AG04449 (cell line): ENCODE measurements around the gene MYO7B.

ENCODE experiments used
- CTCF ChIA-PET: fragments of 350-600 bp; formaldehyde crosslinking; extraction: SDS; loops from one replicate; lab custom pipeline; 2021; ENCODE audit warnings: antibody characterized with exemption; lab: Yijun Ruan, JAX
- POLR2A ChIA-PET: fragments of 400-600, 350-600 bp; formaldehyde crosslinking; extraction: SDS; loops from one replicate; lab custom pipeline; 2020; ENCODE audit warnings: antibody characterized with exemption, inconsistent platforms; lab: Yijun Ruan, JAX
- DNase-seq: peaks from one replicate; pipeline ENCODE4 v3.0.0-alpha.2; 2010; ENCODE audit warnings: low read depth, low spot score
- H3K4me3 ChIP-seq: 2 replicates; pipeline ENCODE4 v1.5.1; 2011; ENCODE audit warnings: low read depth, mild to moderate bottlenecking, control low read depth, low read length
- TF ChIP-seq, protein P1 (sequence below): IDR thresholded peaks from one replicate; pipeline ENCODE4 v1.5.1; 2011; ENCODE audit warnings: mild to moderate bottlenecking, moderate library complexity, low read length, control low read depth, inconsistent platforms; ENCODE audit not compliant: insufficient read depth; ENCODE audit errors: missing control alignments

Gene MYO7B

DNA sequence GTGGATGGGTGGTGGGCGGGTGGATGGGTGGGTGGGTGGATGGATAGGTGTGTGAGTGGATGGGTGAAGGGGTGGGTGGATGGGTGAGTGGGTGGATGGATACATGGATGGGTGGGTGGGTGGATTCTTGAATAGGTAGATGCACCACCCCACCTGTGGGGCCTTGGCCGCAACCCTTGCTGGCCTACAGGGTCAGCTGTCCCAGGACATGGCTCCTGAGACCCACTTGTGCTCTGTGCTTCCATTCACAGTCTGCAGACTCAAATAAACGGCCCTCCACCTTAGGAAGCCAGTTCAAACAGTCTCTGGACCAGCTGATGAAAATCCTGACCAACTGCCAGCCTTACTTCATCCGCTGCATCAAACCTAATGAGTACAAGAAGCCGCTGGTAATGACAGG, 54.4 kb downstream of the MYO7B start:
- DNase-seq: no peak
- H3K4me3 ChIP-seq: no peak overlapping the region
- ChIA-PET CTCF (interaction anchor here (0.6 to 6.9 kb wide), 11 partner anchors 7 to 113 kb away, joined by 3 to 119 read pairs (median 17); partner anchors contain the start of gene LIMS2), POLR2A (no interaction called here)
- TF ChIP-seq, protein P1, sequence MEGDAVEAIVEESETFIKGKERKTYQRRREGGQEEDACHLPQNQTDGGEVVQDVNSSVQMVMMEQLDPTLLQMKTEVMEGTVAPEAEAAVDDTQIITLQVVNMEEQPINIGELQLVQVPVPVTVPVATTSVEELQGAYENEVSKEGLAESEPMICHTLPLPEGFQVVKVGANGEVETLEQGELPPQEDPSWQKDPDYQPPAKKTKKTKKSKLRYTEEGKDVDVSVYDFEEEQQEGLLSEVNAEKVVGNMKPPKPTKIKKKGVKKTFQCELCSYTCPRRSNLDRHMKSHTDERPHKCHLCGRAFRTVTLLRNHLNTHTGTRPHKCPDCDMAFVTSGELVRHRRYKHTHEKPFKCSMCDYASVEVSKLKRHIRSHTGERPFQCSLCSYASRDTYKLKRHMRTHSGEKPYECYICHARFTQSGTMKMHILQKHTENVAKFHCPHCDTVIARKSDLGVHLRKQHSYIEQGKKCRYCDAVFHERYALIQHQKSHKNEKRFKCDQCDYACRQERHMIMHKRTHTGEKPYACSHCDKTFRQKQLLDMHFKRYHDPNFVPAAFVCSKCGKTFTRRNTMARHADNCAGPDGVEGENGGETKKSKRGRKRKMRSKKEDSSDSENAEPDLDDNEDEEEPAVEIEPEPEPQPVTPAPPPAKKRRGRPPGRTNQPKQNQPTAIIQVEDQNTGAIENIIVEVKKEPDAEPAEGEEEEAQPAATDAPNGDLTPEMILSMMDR: no peak

DNA sequence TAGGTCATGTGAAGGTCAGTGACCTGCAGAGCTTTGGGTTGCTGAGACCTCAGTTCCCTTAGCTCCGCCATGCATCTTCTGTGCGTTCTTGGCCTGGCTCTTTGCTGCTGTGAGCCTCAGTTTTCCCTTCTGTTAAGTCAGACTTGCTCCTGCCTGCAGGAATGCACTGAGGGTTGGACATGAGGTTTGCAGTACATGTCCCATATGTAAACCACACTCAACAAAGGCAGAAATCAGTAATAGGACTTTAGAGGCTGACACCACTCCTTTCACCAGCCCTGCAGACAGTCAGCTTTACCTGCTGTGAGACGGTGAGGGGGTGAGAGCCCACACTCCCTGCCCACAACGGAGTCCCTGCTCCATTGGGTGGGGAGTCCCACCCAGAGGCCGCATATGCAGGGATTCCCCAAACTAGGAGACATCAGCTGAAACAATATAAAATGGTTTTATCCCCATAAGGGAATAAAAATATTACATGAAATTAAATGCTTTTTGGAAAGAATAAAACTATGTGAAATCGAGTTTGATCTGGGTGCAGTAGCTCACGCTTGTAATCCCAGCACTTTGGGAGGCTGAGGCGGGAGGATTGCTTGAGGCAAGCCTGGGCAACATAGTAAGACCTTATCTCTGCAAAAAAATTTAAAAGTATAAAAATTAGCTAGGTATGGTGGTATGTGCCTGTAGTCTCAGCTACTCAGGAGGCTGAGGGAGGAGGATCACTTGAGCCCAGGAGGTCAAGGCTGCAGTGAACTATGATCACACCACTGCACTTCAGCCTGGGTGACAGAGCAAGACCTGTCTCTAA, 55.1 kb downstream of the MYO7B start:
- ChIA-PET CTCF (interaction anchor here (0.6 to 6.9 kb wide), 39 partner anchors 7 to 400 kb away, joined by 3 to 119 read pairs (median 5); partner anchors contain the start of genes GPR17, LIMS2 and POLR2D), POLR2A (interaction anchor here (1.2 kb wide), 1 partner anchor 57 kb away, joined by 3 read pairs; no protein-coding TSS in a partner anchor)
- TF ChIP-seq, protein P1: no peak
- no peak for DNase-seq
- no peak overlapping the region for H3K4me3 ChIP-seq

DNA sequence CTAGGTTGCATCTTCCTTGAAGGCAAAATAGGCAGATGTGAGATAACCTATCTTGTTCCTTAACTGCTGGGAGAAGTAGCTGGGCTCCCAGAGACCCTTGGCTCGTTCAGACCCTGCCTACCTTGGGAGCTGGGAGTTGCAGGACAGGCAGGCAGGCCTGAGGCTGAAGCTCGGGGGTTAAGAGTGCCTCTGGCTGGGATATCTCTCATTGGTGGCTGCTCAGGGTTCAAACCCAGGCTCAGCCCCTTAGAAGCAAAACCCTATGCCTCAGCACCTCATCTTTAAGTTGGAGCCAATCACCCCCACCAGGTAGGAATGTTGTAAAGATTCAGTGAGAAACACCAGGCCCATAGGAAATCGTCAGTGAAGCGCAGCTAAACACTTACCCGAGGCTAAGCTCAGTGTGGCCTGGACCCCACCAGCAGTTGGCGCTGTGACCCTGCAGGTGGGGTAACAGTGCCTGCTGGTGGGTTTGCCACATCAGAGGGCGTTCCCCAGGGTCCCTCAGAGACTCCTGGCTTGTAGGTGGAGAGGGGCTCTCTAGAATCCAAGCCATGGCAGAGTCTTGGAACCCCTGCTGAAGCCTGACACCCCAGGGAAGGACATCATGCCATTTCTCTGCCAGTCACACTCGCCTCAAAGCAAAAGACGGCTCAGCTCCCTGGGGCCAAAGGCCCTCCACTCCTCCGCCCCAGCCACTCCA, 55.9 kb downstream of the MYO7B start:
- ChIA-PET CTCF (interaction anchor here (0.6 to 6.9 kb wide), 40 partner anchors 8 to 399 kb away, joined by 3 to 119 read pairs (median 4); partner anchors contain the start of genes GPR17, LIMS2 and POLR2D), POLR2A (interaction anchor here (1.2 kb wide), 1 partner anchor 56 kb away, joined by 3 read pairs; no protein-coding TSS in a partner anchor)
- TF ChIP-seq, protein P1: peak; percentile 95
- no peak for DNase-seq
- no peak overlapping the region for H3K4me3 ChIP-seq

DNA sequence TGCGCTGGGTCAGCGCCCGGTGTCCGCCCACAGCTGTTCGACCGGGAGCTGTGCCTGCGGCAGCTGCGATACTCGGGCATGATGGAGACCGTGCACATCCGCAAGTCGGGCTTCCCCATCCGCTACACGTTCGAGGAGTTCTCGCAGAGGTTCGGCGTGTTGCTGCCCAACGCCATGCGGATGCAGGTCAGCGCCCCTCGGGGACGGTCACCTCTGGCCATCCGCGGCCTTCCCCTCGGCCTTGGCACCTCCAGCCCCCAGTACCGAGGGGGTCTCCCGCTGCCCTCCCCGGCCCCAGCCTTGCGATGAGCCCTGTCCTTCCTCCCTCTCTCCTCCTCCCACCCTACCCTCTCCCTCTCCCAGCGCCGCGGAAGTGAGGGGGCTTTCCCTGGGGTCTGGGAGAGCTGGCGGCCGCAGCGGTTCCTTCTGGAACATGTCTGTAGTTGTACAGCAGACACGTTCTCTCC, 57.3 kb downstream of the MYO7B start:
- CTCF ChIA-PET: interaction anchor here (2.5 to 6.9 kb wide), 5 partner anchors 10 to 103 kb away, joined by 9 to 119 read pairs (median 24); no protein-coding TSS in a partner anchor
- H3K4me3 ChIP-seq: no peak overlapping the region
- TF ChIP-seq, protein P1: no peak
- no peak for DNase-seq
- POLR2A ChIA-PET: no interaction called here

DNA sequence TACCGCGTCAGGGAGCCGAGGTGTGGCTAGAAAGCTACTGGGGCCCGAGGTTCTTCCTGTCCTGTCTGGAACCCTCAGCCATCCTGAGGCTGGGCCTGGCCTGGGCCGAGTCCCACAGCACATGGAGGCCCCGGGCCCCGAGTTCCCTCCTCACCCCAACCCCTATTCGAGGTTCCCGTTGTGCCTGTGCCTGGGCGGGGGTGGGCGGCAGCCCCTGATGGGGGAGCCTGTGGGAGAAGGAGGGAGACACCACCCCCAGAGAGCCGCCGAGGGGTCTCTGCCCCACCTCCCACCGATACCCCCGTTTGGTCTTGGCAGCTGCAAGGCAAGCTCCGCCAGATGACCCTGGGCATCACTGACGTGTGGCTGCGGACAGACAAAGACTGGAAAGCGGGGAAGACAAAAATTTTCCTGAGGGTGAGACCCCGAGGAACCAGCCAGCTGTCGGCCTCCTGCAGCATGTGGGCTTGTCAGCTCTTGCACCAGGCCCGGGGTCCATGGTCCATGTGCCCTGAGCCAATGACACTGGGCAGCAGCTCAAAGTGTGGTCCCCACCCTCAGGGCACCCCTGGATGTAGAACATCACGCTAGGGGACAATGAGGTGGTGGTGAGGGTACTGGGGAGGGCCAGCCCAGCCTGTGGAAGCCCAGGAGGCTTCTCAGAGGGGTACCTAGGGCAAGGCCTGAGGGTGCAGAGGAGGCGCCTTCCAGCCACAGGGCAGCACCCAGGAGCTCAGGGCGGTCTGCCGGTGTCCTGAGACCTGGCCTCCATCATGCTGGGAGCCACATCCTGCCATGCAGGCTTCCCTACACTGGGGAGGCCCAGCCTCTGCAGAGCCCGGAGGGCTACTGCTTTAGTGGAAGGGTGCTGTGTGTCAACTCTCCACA, 58.0 kb downstream of the MYO7B start:
- ChIA-PET POLR2A (no interaction called here), CTCF (interaction anchor here (2.5 to 6.9 kb wide), 3 partner anchors 10 to 102 kb away, joined by 9 to 119 read pairs (median 24); no protein-coding TSS in a partner anchor)
- TF ChIP-seq, protein P1: no peak
- H3K4me3 ChIP-seq: no peak overlapping the region
- no peak for DNase-seq
